ENCODE data around the gene TIMM50. TPM values are rescaled to one million over a fixed set of nuclear protein-coding genes. Genes with fewer than 3 reads are reported as not detected.

Gene TIMM50
- polyA plus RNA-seq, 1 donor: 62.7 TPM

Other genes with a start within 250 kb of the TIMM50 start
- gene IFNL3, start 235.8 kb upstream of the TIMM50 start, polyA plus RNA-seq: not detected
- 0.04 TPM for gene IFNL4, start 232.0 kb upstream of the TIMM50 start, polyA plus RNA-seq
- gene IFNL2, start 212.4 kb upstream of the TIMM50 start, polyA plus RNA-seq: not detected
- 0.06 TPM for gene IFNL1, start 184.4 kb upstream of the TIMM50 start, polyA plus RNA-seq
- 1.3 TPM for gene LRFN1, start 160.0 kb upstream of the TIMM50 start, polyA plus RNA-seq
- 26.3 TPM for gene GMFG, start 144.8 kb upstream of the TIMM50 start, polyA plus RNA-seq
- 94.4 TPM for gene SAMD4B, start 138.4 kb upstream of the TIMM50 start, polyA plus RNA-seq
- gene PAF1, start 89.7 kb upstream of the TIMM50 start, polyA plus RNA-seq: 42.4 TPM
- 24.3 TPM for gene MED29, start 89.5 kb upstream of the TIMM50 start, polyA plus RNA-seq
- gene ZFP36, start 74.0 kb upstream of the TIMM50 start, polyA plus RNA-seq: 419 TPM
- gene PLEKHG2, start 68.2 kb upstream of the TIMM50 start, polyA plus RNA-seq: 21.1 TPM
- 1,947 TPM for gene RPS16, start 44.9 kb upstream of the TIMM50 start, polyA plus RNA-seq
- gene SUPT5H, start 35.3 kb upstream of the TIMM50 start, polyA plus RNA-seq: 119 TPM
- gene DLL3, start 18.1 kb downstream of the TIMM50 start, polyA plus RNA-seq: 0.90 TPM
- gene SELENOV, start 34.3 kb downstream of the TIMM50 start, polyA plus RNA-seq: 0.19 TPM
- gene EID2B, start 52.0 kb downstream of the TIMM50 start, polyA plus RNA-seq: 2.0 TPM
- gene EID2, start 59.3 kb downstream of the TIMM50 start, polyA plus RNA-seq: 11.2 TPM
- not detected for gene LGALS13, start 121.7 kb downstream of the TIMM50 start, polyA plus RNA-seq
- gene LGALS16, start 175.1 kb downstream of the TIMM50 start, polyA plus RNA-seq: not detected
- not detected for gene LGALS14, start 223.6 kb downstream of the TIMM50 start, polyA plus RNA-seq

All from large intestine (tissue), 1 donor.